HG02798 (cell line): ENCODE results near the gene VSIG10L2.

Experiments
- ATAC-seq: cut with Tn5 transposase; IDR thresholded peaks from one replicate; pipeline ENCODE4 v1.9.1; 2021; ENCODE audit warnings: mild to moderate bottlenecking; ENCODE audit not compliant: unreplicated experiment, poor library complexity

VSIG10L2 gene

GRCh38 chr11:125994509-125994908 lies 48.7 kb downstream of the VSIG10L2 start:
- no peak for ATAC-seq

GRCh38 chr11:125995313-125995712 lies 49.5 kb downstream of the VSIG10L2 start:
- ATAC-seq, result peak; percentile 94

DNA sequence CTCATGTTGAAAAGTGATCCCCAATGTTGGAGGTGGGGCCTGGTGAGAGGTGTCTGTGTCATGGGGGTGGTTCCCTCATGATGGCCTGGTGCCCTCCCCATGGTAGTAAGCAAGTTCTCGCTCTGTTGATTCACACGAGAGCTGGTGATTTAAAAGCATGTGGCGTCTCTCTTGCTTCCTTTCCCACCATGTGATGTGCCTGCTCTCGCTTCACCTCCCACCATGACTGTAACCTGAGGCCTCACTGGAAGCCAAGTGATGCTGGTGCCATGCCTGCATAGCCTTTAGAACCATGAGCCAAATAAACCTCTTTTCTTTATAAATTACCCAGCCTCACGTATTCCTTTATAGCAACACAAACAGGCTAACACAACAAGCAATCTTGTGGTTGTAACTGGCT lies 52.4 kb downstream of the VSIG10L2 start:
- ATAC-seq, result no peak

DNA sequence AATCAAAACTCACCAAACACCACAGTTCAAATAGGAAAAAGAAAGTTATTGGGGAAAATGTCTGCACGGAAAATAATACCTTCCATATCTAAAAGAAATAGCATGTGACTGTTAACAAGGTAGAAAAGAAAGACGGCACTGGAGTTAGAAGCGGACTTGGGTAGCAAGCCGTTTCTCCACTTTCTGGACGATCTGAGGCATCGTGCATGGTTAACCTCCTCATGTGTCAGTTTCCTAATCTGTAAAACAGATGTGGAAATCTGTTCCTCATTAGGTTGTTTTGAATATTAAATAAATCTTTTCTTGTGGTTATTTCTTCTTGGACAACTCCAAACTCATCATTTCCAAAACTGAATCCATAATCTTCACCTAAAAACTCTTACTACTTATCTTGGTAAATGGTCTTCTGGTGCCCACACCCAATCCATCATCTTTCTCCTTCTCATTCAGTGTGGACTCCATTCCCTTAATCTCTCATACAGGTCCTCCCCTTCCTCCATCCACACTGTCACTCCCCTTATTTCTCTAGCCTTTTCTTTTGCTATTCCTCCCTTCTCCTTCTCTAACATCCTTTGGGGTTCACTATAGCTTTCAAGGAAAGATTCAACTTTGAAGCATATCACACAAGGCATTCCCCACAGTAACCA lies 53.5 kb downstream of the VSIG10L2 start:
- no peak for ATAC-seq

- ATAC-seq, result no peak
These were observed 56.3 kb downstream of the VSIG10L2 start for GRCh38 chr11:126002181-126002580.
